Measurements from ENCODE around the gene LYZ. TPM values are rescaled to one million over a fixed set of nuclear protein-coding genes. Genes with fewer than 3 reads are reported as not detected.
A peak's percentile ranks its signal among the peaks of the same experiment; 100 is the strongest.

Gene LYZ
- total and polyA plus RNA-seq, 9 of the 15 experiments (the other 6 are each of a cell fraction or from before 2014, with no cell fraction given), result 27.2 to 96.3 (median 42.1) TPM

DNA sequence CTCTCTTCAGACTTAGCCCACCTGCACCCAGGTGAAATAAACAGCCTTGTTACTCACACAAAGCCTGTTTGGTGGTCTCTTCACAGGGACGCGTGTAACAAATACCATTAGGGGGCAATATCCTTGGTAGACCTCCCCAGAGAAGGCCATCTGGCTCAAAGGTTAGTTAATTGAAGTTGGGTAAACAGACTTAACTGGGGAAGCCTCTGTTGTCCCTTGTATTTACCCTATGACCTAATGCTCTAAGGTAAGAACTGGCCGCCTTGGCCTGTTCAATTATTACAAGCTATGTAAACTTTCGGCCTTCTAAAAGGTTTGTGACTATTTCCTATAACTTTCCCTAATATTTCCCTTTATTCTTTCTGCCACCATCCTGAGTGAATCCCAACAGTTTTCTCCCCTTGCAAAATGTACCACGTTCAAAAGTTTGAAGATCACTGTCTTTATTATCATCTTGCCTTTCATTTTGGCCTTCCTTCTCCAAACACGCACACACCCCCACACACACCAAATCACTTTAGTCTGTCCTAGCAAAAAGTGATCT, 15.3 kb upstream of the LYZ start:
- Histone ChIP-seq H3K36me3 (ENCODE audit: control insufficient read depth, insufficient read depth, low read length) (no peaks in the 10 kb centered on the region), H2AFZ (ENCODE audit: low read depth, low read length) (peak overlapping the region; percentile 28; the same call in 1 of the 2 replicates), H3K9me1 (ENCODE audit: control insufficient read depth, insufficient read depth, low read length) (no peaks in the 10 kb centered on the region), H4K20me1 (replicated peaks; ENCODE audit: control insufficient read depth, insufficient read depth, low read length) (no peaks in the 10 kb centered on the region), H3K9ac (ENCODE audit: insufficient read depth in 1 of 2, low read depth in 2 of 2, low read length in 2 of 2) (no peak overlapping the region), H3K27me3 (ENCODE audit: control insufficient read depth in 2 of 2, insufficient read depth in 2 of 2, low read length in 2 of 2) (no peaks in the 10 kb centered on the region), H3K9me3 (replicated peaks; ENCODE audit: control insufficient read depth, insufficient read depth, low read depth, low read length) (no peaks in the 10 kb centered on the region), H3K4me3 (no peak overlapping the region), H3K4me2 (ENCODE audit: insufficient read depth, low read length) (no peak overlapping the region), H3K27ac (ENCODE audit: extremely low read depth, low read depth, low read length) (no peak overlapping the region), H3K4me1 (replicated peaks in 1 of 2; ENCODE audit: control insufficient read depth in 2 of 2, insufficient read depth in 2 of 2, low read length in 2 of 2) (peaks cover 0 to 14% of the 10 kb centered on the region in 2 experiments), H3K79me2 (ENCODE audit: control insufficient read depth, insufficient read depth, low read length) (no peaks in the 10 kb centered on the region)
- TF ChIP-seq TEAD1 (CRISPR knock-in tag; IDR thresholded peaks at IDR 0.05), result no peak
- TF ChIP-seq ZNF133 (CRISPR knock-in tag; IDR thresholded peaks at IDR 0.05), result no peak
- no peak for TF ChIP-seq MAFG (tag; conservative IDR thresholded peaks at IDR 0.05)
- TF ChIP-seq ZNF584 (CRISPR knock-in tag; IDR thresholded peaks at IDR 0.05; ENCODE audit: low read depth), result no peak
- TF ChIP-seq ZNF764 (CRISPR knock-in tag; IDR thresholded peaks at IDR 0.05; ENCODE audit: low read depth), result no peak
- TF ChIP-seq PML (IDR thresholded peaks at IDR 0.05; ENCODE audit: low read length), result no peak
- TF ChIP-seq, protein P1, sequence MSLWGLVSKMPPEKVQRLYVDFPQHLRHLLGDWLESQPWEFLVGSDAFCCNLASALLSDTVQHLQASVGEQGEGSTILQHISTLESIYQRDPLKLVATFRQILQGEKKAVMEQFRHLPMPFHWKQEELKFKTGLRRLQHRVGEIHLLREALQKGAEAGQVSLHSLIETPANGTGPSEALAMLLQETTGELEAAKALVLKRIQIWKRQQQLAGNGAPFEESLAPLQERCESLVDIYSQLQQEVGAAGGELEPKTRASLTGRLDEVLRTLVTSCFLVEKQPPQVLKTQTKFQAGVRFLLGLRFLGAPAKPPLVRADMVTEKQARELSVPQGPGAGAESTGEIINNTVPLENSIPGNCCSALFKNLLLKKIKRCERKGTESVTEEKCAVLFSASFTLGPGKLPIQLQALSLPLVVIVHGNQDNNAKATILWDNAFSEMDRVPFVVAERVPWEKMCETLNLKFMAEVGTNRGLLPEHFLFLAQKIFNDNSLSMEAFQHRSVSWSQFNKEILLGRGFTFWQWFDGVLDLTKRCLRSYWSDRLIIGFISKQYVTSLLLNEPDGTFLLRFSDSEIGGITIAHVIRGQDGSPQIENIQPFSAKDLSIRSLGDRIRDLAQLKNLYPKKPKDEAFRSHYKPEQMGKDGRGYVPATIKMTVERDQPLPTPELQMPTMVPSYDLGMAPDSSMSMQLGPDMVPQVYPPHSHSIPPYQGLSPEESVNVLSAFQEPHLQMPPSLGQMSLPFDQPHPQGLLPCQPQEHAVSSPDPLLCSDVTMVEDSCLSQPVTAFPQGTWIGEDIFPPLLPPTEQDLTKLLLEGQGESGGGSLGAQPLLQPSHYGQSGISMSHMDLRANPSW (CRISPR knock-in tag; IDR thresholded peaks at IDR 0.05), result no peak
- POLR2A ChIA-PET, result no interaction called here
- FAIRE-seq (no peak), ATAC-seq (no peak), DNase-seq (ENCODE audit: extremely low read depth in 1 of 4, low spot score in 3 of 4) (no peak)
- in situ Hi-C loops (cut with MboI), result no loop called here
- BruUV-seq (replicated peaks), result no TSS peak
- CTCF ChIA-PET (ENCODE audit: low intra/inter-chr PET ratio), result no interaction called here
- 73% methylated on average over 6 of the region's 6 CpGs for WGBS (ENCODE audit: insufficient coverage, low coverage, missing lambda C conversion rate)
- intact Hi-C loops (cut with micrococcal nuclease), result no loop called here
